Measurements from ENCODE around the gene SERPINA5. TPM values are rescaled to one million over a fixed set of nuclear protein-coding genes. Genes with fewer than 3 reads are reported as not detected.

Gene SERPINA5
- total RNA-seq, 2 donors from 2014 or later, result 4.4 to 6.8 TPM

DNA sequence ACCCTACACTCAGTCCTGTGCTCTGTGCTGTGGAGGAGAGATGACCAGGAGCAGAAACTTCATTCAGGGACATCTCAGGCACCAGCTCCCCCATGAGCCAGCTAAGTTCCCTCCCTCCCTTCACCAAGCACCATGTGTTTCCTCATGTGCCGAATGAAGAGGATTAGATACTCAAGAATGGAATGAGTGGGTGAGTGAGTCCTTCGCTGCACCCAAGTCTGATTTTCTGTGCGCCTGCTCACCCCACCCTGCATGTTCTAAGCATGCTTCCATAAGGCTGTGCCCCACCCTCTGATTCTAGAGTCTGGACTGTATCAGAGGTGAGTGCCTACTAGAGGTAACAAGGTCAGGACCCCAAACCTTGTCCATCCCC, 12.1 kb downstream of the SERPINA5 start:
- DNase-seq (ENCODE audit: low spot score), result no peak
- Histone ChIP-seq H3K4me3 (no peak overlapping the region), H3K36me3 (no peaks in the 10 kb centered on the region), H3K27me3 (replicated peaks; ENCODE audit: insufficient read depth) (no peaks in the 10 kb centered on the region), H3K27ac (no peak overlapping the region), H3K4me1 (ENCODE audit: control insufficient read depth in 1 of 2, low read depth in 2 of 2) (peaks cover 0 to 1% of the 10 kb centered on the region in 2 donors), H3K9me3 (no peaks in the 10 kb centered on the region)
- ATAC-seq (ENCODE audit: insufficient number of reproducible peaks, low FRiP score, low read depth), result no peak
- TF ChIP-seq, protein P1, sequence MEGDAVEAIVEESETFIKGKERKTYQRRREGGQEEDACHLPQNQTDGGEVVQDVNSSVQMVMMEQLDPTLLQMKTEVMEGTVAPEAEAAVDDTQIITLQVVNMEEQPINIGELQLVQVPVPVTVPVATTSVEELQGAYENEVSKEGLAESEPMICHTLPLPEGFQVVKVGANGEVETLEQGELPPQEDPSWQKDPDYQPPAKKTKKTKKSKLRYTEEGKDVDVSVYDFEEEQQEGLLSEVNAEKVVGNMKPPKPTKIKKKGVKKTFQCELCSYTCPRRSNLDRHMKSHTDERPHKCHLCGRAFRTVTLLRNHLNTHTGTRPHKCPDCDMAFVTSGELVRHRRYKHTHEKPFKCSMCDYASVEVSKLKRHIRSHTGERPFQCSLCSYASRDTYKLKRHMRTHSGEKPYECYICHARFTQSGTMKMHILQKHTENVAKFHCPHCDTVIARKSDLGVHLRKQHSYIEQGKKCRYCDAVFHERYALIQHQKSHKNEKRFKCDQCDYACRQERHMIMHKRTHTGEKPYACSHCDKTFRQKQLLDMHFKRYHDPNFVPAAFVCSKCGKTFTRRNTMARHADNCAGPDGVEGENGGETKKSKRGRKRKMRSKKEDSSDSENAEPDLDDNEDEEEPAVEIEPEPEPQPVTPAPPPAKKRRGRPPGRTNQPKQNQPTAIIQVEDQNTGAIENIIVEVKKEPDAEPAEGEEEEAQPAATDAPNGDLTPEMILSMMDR (IDR thresholded peaks at IDR 0.05), result no peak

DNA sequence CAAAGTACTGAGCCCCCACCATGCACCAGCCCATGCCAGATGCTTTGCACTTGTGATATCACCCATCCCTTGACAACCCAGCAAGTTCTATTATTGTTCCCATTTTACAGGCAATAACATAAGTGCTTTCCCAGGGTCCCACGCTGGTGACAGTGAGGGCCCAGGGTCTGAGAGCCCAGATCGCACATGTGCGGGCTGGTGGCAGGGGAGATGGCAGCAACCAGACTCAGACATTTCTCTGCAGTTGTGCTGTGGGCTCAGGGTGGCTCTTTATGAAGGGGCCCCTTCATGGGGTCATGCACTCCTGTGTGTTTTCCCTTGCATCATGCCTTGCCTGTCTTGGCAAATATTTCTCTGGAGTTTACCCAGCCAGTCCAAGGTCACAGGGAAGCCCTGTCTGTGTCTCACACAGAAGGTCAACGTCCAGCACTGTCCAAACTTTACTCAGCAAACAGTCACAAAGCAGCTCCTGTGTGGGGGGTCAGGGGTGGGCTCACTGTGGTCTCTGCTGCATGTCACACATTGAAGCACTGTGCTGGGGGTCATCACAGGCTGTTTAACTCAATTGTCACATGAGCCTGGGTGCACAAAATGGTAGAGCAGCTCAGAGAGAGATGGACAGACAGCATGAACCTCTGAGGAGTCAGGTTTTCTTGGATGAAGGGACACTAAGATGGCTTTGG, 12.7 kb downstream of the SERPINA5 start:
- Histone ChIP-seq H3K4me1 (ENCODE audit: control insufficient read depth in 1 of 2, low read depth in 2 of 2) (peaks cover 4 to 6% of the 10 kb centered on the region in 2 donors), H3K27me3 (replicated peaks; ENCODE audit: insufficient read depth) (no peaks in the 10 kb centered on the region), H3K4me3 (no peak overlapping the region), H3K27ac (no peak overlapping the region), H3K9me3 (no peaks in the 10 kb centered on the region), H3K36me3 (no peaks in the 10 kb centered on the region)
- ATAC-seq (ENCODE audit: insufficient number of reproducible peaks, low FRiP score, low read depth) (no peak), DNase-seq (ENCODE audit: low spot score) (no peak)
- TF ChIP-seq, protein P1 (IDR thresholded peaks at IDR 0.05), result no peak

DNA sequence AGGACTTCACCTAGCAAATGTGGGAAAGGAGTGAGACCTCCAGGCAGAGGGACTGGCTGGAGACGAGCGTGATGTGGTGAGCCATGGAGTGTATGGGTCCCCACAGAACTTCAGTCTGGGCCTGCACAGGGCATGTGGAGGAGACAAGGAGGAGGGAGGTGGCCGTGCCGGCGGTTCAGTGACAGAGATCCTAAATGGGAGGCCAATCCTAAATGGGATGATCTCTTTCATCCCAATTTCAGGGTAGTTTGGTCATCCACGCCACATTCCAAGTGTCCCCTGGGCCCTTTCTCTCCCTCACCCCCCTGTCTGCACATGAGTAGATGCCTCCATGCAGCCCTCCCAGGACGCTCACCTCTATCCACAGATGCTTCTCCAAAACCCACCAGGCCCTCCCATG, 13.2 kb downstream of the SERPINA5 start:
- no peak for ATAC-seq (ENCODE audit: insufficient number of reproducible peaks, low FRiP score, low read depth)
- TF ChIP-seq, protein P1 (IDR thresholded peaks at IDR 0.05), result no peak
- Histone ChIP-seq H3K27me3 (replicated peaks; ENCODE audit: insufficient read depth) (no peaks in the 10 kb centered on the region), H3K4me1 (ENCODE audit: control insufficient read depth in 1 of 2, low read depth in 2 of 2) (peaks cover 8 to 12% of the 10 kb centered on the region in 2 donors), H3K9me3 (no peaks in the 10 kb centered on the region), H3K36me3 (no peaks in the 10 kb centered on the region), H3K27ac (no peak overlapping the region), H3K4me3 (no peak overlapping the region)
- DNase-seq (ENCODE audit: low spot score), result no peak

DNA sequence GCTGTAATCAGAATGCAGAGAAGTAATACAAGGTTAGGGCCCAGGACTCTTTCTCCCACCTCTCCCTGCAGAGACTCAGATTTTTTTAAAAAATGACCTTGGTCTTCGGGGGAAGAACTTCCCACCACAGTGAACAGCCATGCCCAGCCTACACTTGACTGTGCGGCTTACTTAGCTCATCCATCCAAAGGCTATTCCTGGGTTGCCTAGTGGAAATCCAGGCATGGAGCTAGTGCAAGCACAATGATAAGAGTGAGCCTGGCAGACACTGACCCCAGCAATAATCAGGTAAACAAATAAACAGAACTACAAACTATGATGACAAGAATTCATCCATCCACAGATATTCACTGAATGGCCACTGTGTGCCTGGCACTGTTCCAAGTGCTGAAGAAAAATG, 14.7 kb downstream of the SERPINA5 start:
- no peak for ATAC-seq (ENCODE audit: insufficient number of reproducible peaks, low FRiP score, low read depth)

DNA sequence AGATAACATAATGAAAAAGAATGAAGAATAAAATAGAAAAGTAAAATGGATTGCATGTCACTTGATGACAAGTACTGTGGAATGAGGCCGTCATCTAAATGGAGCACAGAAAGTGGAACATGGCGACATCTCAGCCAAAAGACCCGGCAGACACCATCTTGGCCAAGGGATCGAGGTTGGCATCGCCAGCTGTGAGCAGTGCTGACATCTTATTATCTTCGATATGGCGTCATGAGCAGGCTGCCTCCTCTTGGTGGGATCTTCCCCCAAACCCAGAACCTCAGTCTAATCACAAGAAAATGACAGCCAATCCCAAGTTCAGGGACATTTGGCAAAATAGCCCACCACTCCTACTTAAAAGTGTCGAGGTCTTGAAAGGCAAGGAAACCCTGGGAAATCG, 15.1 kb downstream of the SERPINA5 start:
- ATAC-seq (ENCODE audit: insufficient number of reproducible peaks, low FRiP score, low read depth) (no peak), DNase-seq (ENCODE audit: low spot score) (no peak)
- H3K9me3 ChIP-seq, result no peaks in the 10 kb centered on the region
- H3K27me3 ChIP-seq (replicated peaks; ENCODE audit: insufficient read depth), result no peaks in the 10 kb centered on the region
- H3K4me3 ChIP-seq, result no peak overlapping the region
- no peak overlapping the region for H3K27ac ChIP-seq
- no peaks in the 10 kb centered on the region for H3K36me3 ChIP-seq
- TF ChIP-seq, protein P1 (IDR thresholded peaks at IDR 0.05), result no peak
- H3K4me1 ChIP-seq (ENCODE audit: control insufficient read depth in 1 of 2, low read depth in 2 of 2), result peaks cover 17 to 31% of the 10 kb centered on the region in 2 donors

More for the DNA sequence above, 14.7 kb downstream of the SERPINA5 start:
- H3K4me3 ChIP-seq, result no peak overlapping the region
- TF ChIP-seq, protein P1 (IDR thresholded peaks at IDR 0.05), result no peak
- no peaks in the 10 kb centered on the region for H3K36me3 ChIP-seq
- peaks cover 17 to 27% of the 10 kb centered on the region in 2 donors for H3K4me1 ChIP-seq (ENCODE audit: control insufficient read depth in 1 of 2, low read depth in 2 of 2)
- H3K9me3 ChIP-seq, result no peaks in the 10 kb centered on the region
- DNase-seq (ENCODE audit: low spot score), result no peak
- H3K27me3 ChIP-seq (replicated peaks; ENCODE audit: insufficient read depth), result no peaks in the 10 kb centered on the region
- no peak overlapping the region for H3K27ac ChIP-seq

Data from thoracic aorta (tissue), 2 donors.